GM23338 (cell line): ENCODE measurements around the gene SUMF1. TPM values are rescaled to one million over a fixed set of nuclear protein-coding genes. Genes with fewer than 3 reads are reported as not detected.

Source experiments
- ATAC-seq: fragments of 200-7000 bp; cut with Tn5 transposase; 3 replicates; pipeline ENCODE4 v1.9.1; 2020
- DNase-seq: peaks from one replicate; pipeline ENCODE4 v3.0.0-alpha.2; 2015; ENCODE audit warnings: low spot score
- H2AFZ ChIP-seq: fragments of 200-600 bp; sonication (generic); 2 replicates; pipeline ENCODE4 v1.8.0; 2016; ENCODE audit warnings: antibody characterized with exemption, mild to moderate bottlenecking, moderate library complexity
- H3F3A ChIP-seq: fragments of 200-600 bp; sonication (generic); replicated peaks from 2 replicates; pipeline ENCODE4 v1.8.0; 2017; ENCODE audit warnings: antibody characterized with exemption, mixed run types, low read depth
- H3K27ac ChIP-seq: fragments of 200-600 bp; sonication (generic); 2 replicates; pipeline ENCODE4 v1.6.1; 2016; ENCODE audit warnings: low read depth
- H3K27me3 ChIP-seq: fragments of 200-600 bp; sonication (generic); 2 replicates; pipeline ENCODE4 v1.8.0; 2016; ENCODE audit warnings: mild to moderate bottlenecking, mixed run types, moderate library complexity; ENCODE audit not compliant: insufficient read depth
- H3K36me3 ChIP-seq: fragments of 200-600 bp; sonication (generic); 2 replicates; pipeline ENCODE4 v1.8.0; 2016; ENCODE audit warnings: mild to moderate bottlenecking; ENCODE audit not compliant: insufficient read depth
- H3K4me1 ChIP-seq: fragments of 200-600 bp; sonication (generic); 2 replicates; pipeline ENCODE4 v1.8.0; 2016; ENCODE audit warnings: mild to moderate bottlenecking, moderate library complexity; ENCODE audit not compliant: insufficient read depth
- H3K4me2 ChIP-seq: fragments of 200-600 bp; sonication (generic); 2 replicates; pipeline ENCODE4 v1.7.1; 2017; ENCODE audit warnings: mixed run types
- H3K4me3 ChIP-seq: fragments of 200-600 bp; sonication (generic); 2 replicates; pipeline ENCODE4 v1.6.1; 2016; ENCODE audit warnings: mixed run types
- H3K79me2 ChIP-seq: fragments of 200-600 bp; sonication (generic); replicated peaks from 2 replicates; pipeline ENCODE4 v1.8.0; 2017; ENCODE audit warnings: mild to moderate bottlenecking; ENCODE audit not compliant: insufficient read depth
- H3K9me2 ChIP-seq: fragments of 200-600 bp; sonication (generic); 2 replicates; pipeline ENCODE4 v1.8.0; 2017; ENCODE audit not compliant: insufficient read depth
- H4K20me1 ChIP-seq: fragments of 200-600 bp; sonication (generic); replicated peaks from 2 replicates; pipeline ENCODE4 v1.8.0; 2017; ENCODE audit warnings: mild to moderate bottlenecking; ENCODE audit not compliant: insufficient read depth
- H3K27ac Mint-ChIP-seq: 2 replicates; pipeline ENCODE4 v1.8.0; 2020; ENCODE audit warnings: inconsistent platforms, mild to moderate bottlenecking, moderate library complexity, mixed read lengths
- H3K27me3 Mint-ChIP-seq: 3 replicates; pipeline ENCODE4 v1.8.0; 2022; ENCODE audit warnings: low read depth, mild to moderate bottlenecking, moderate library complexity, mixed read lengths, inconsistent platforms; ENCODE audit not compliant: insufficient read depth, poor library complexity
- H3K36me3 Mint-ChIP-seq: 3 replicates; pipeline ENCODE4 v1.8.0; 2021; ENCODE audit warnings: low read depth, mild to moderate bottlenecking, inconsistent platforms, moderate library complexity, mixed read lengths
- H3K4me1 Mint-ChIP-seq: 3 replicates; pipeline ENCODE4 v1.8.0; 2020; ENCODE audit warnings: mild to moderate bottlenecking, inconsistent platforms, mixed read lengths
- H3K4me3 Mint-ChIP-seq: 3 replicates; pipeline ENCODE4 v1.8.0; 2021; ENCODE audit warnings: moderate library complexity, mild to moderate bottlenecking, inconsistent platforms, mixed read lengths
- H3K9me3 Mint-ChIP-seq: 3 replicates; pipeline ENCODE4 v1.8.0; 2020; ENCODE audit warnings: moderate library complexity, mild to moderate bottlenecking, inconsistent platforms, mixed read lengths
- ETS1 ChIP-seq: IDR thresholded peaks from 2 replicates; pipeline ENCODE4 v1.6.1; 2016; ENCODE audit warnings: antibody characterized with exemption
- EZH2phosphoT487 ChIP-seq: fragments of 200-600 bp; sonication (generic); IDR thresholded peaks from one replicate; pipeline ENCODE4 v1.8.1; 2018; ENCODE audit warnings: antibody characterized with exemption; ENCODE audit not compliant: unreplicated experiment
- NANOG ChIP-seq: IDR thresholded peaks from 2 replicates; pipeline ENCODE4 v1.6.1; 2016; ENCODE audit warnings: antibody characterized with exemption, borderline replicate concordance
- REST ChIP-seq: IDR thresholded peaks from one replicate; pipeline ENCODE4 v1.6.1; 2018; ENCODE audit warnings: antibody characterized with exemption; ENCODE audit not compliant: unreplicated experiment
- STAT1 ChIP-seq: IDR thresholded peaks from one replicate; pipeline ENCODE4 v1.6.1; 2016; ENCODE audit warnings: antibody characterized with exemption; ENCODE audit not compliant: unreplicated experiment
- ZNF331 ChIP-seq: fragments of 250-450 bp; sonication (Bioruptor Pico); IDR thresholded peaks from 2 replicates; pipeline ENCODE4 v1.5.0; 2020; ENCODE audit warnings: low read depth, mild to moderate bottlenecking, moderate library complexity
- polyA plus RNA-seq: library from polyadenylated mRNA; unstranded; fragments of >200 nt; fragmentation: Nextera tagmentation; extraction: Ambion mirVana; gene quantifications from 2 replicates; pipeline ENCODE4 v1.2.1, GENCODE V29; 2016
- total RNA-seq: library from RNA; depleted of rRNA; stranded (reverse); fragments of >200 nt; shearing (Covaris generic); gene quantifications from 2 replicates; pipeline ENCODE4 v1.2.3, GENCODE V29; 2014

SUMF1 gene
- total and polyA plus RNA-seq, 2 experiments from 2014 or later, result 6.9 to 20.3 TPM

GRCh38 chr3:4505688-4506558 lies 38.9 kb upstream of the SUMF1 start:
- H3K36me3 Mint-ChIP-seq, result no peaks in the 10 kb centered on the region
- H3K4me2 ChIP-seq, result no peak overlapping the region
- H3F3A ChIP-seq, result no peaks in the 10 kb centered on the region
- no peak for ATAC-seq
- peaks cover 21% of the 10 kb centered on the region for H3K4me1 Mint-ChIP-seq
- H4K20me1 ChIP-seq, result peaks cover 4% of the 10 kb centered on the region; the same call in 1 of the 2 replicates
- H3K4me1 ChIP-seq, result peaks cover 13% of the 10 kb centered on the region; the same call in 1 of the 2 replicates
- no peaks in the 10 kb centered on the region for H3K27me3 ChIP-seq
- no peak overlapping the region for H3K4me3 ChIP-seq
- H3K9me3 Mint-ChIP-seq, result no peaks in the 10 kb centered on the region
- no peaks in the 10 kb centered on the region for H3K9me2 ChIP-seq
- TF ChIP-seq STAT1 (no peak), REST (no peak), ETS1 (no peak), EZH2phosphoT487 (no peak), NANOG (no peak)
- no peak overlapping the region for H2AFZ ChIP-seq
- no peak overlapping the region for H3K27ac Mint-ChIP-seq
- H3K79me2 ChIP-seq, result no peaks in the 10 kb centered on the region
- no peak overlapping the region for H3K27ac ChIP-seq
- no peak for DNase-seq
- no peaks in the 10 kb centered on the region for H3K36me3 ChIP-seq
- H3K4me3 Mint-ChIP-seq, result no peak overlapping the region
- H3K27me3 Mint-ChIP-seq, result peaks cover 4% of the 10 kb centered on the region

- Histone ChIP-seq H3K9me2 (no peaks in the 10 kb centered on the region), H3K36me3 (no peaks in the 10 kb centered on the region), H3K79me2 (no peaks in the 10 kb centered on the region), H3K4me3 (no peak overlapping the region), H3K27ac (no peak overlapping the region), H2AFZ (no peak overlapping the region), H4K20me1 (peaks cover 4% of the 10 kb centered on the region; the same call in 1 of the 2 replicates), H3F3A (no peaks in the 10 kb centered on the region), H3K4me1 (peaks cover 13% of the 10 kb centered on the region; the same call in 1 of the 2 replicates), H3K27me3 (no peaks in the 10 kb centered on the region), H3K4me2 (no peak overlapping the region)
- peaks cover 21% of the 10 kb centered on the region for H3K4me1 Mint-ChIP-seq
- peak; percentile 36 for ATAC-seq
- peaks cover 4% of the 10 kb centered on the region for H3K27me3 Mint-ChIP-seq
- H3K36me3 Mint-ChIP-seq, result no peaks in the 10 kb centered on the region
- no peaks in the 10 kb centered on the region for H3K9me3 Mint-ChIP-seq
- H3K27ac Mint-ChIP-seq, result peak overlapping the region; percentile 66
- no peak overlapping the region for H3K4me3 Mint-ChIP-seq
- DNase-seq, result no peak
- TF ChIP-seq ETS1 (no peak), ZNF331 (no peak), EZH2phosphoT487 (no peak)
These were observed 37.5 kb upstream of the SUMF1 start for GRCh38 chr3:4504340-4505261.
